HG03045 (cell line): Measurements from ENCODE around the gene RNF103.
"Not testable (repeated sequence)": the region's sequence is repeated elsewhere in the genome, so short reads cannot be mapped to it uniquely, and the experiment has no call there.

ENCODE experiments used
- ATAC-seq: cut with Tn5 transposase; IDR thresholded peaks from one replicate; pipeline ENCODE4 v1.9.1; 2021; ENCODE audit warnings: mild to moderate bottlenecking, moderate library complexity; ENCODE audit not compliant: unreplicated experiment

The RNF103 gene

GRCh38 chr2:86624267-86624547 is 542 bp upstream of the RNF103 start:
- no peak for ATAC-seq

- peak; percentile 53 for ATAC-seq
These were observed 597 bp downstream of the RNF103 start for GRCh38 chr2:86623043-86623493.

GRCh38 chr2:86622519-86623042 is 1.1 kb downstream of the RNF103 start:
- ATAC-seq: no peak

- no peak for ATAC-seq
These were observed 2.3 kb downstream of the RNF103 start for GRCh38 chr2:86621280-86621943.

- ATAC-seq: peak; percentile 45
These were observed 5.9 kb downstream of the RNF103 start for GRCh38 chr2:86617738-86618137.

GRCh38 chr2:86617153-86617552 is 6.5 kb downstream of the RNF103 start:
- ATAC-seq: peak; percentile 61

GRCh38 chr2:86616502-86616901 is 7.2 kb downstream of the RNF103 start:
- no peak for ATAC-seq

GRCh38 chr2:86615596-86615995 is 8.1 kb downstream of the RNF103 start:
- ATAC-seq: no peak

- ATAC-seq: no peak
These were observed 10.2 kb downstream of the RNF103 start for GRCh38 chr2:86613515-86613914.

- no peak for ATAC-seq
These were observed 12.8 kb downstream of the RNF103 start for GRCh38 chr2:86610871-86611270.

GRCh38 chr2:86608832-86609410 is 14.7 kb downstream of the RNF103 start:
- no peak for ATAC-seq

GRCh38 chr2:86603905-86604304 is 19.8 kb downstream of the RNF103 start:
- no peak for ATAC-seq

GRCh38 chr2:86598966-86599365 is 24.7 kb downstream of the RNF103 start:
- ATAC-seq: no peak

- no peak for ATAC-seq
These were observed 27.5 kb downstream of the RNF103 start for GRCh38 chr2:86596118-86596517.

- ATAC-seq: no peak
These were observed 30.4 kb downstream of the RNF103 start for GRCh38 chr2:86593266-86593665.

- ATAC-seq: no peak
These were observed 31.0 kb downstream of the RNF103 start for GRCh38 chr2:86592547-86593230.

GRCh38 chr2:86589701-86590100 is 34.0 kb downstream of the RNF103 start:
- not testable (repeated sequence) for ATAC-seq

GRCh38 chr2:86584151-86584913 is 39.3 kb downstream of the RNF103 start:
- no peak for ATAC-seq

- ATAC-seq: no peak
These were observed 43.1 kb downstream of the RNF103 start for GRCh38 chr2:86580560-86580959.

GRCh38 chr2:86577817-86578456 is 45.7 kb downstream of the RNF103 start:
- no peak for ATAC-seq

- ATAC-seq: no peak
These were observed 53.6 kb downstream of the RNF103 start for GRCh38 chr2:86570059-86570458.
